Measurements from ENCODE around the gene RSRC2.

- TF ChIP-seq CTCF (IDR thresholded peaks at IDR 0.05; ENCODE audit: low read depth, low read length) (no peak), POLR2A (IDR thresholded peaks at IDR 0.05; ENCODE audit: extremely low read depth, insufficient read length) (no peak)
Measured at GRCh38 chr12:122486805-122487426, 39.8 kb downstream of the RSRC2 start.
